GM12891 (cell line): ENCODE results near the gene SDF4.

Experiments
- DNase-seq: peaks from one replicate; pipeline ENCODE4 v3.0.0; 2011; ENCODE audit warnings: low spot score; ENCODE audit not compliant: insufficient read length
- FAIRE-seq: peaks from 2 replicates; lab custom pipeline; 2011; peaks lifted over from hg19 to GRCh38; lab: Jason Lieb, UNC
- PAX5 ChIP-seq: IDR thresholded peaks from 2 replicates; pipeline ENCODE4 v1.6.1; 2011; ENCODE audit warnings: low read length, moderate library complexity, mild to moderate bottlenecking; ENCODE audit not compliant: insufficient read depth, severe bottlenecking
- POLR2A ChIP-seq: IDR thresholded peaks from 2 replicates; pipeline ENCODE4 v1.6.1; 2011; ENCODE audit warnings: low read depth, low read length, control low read depth
- POLR2AphosphoS5 ChIP-seq: IDR thresholded peaks from 2 replicates; pipeline ENCODE4 v1.6.1; 2011; ENCODE audit warnings: low read depth, low read length, control low read depth
- POU2F2 ChIP-seq: IDR thresholded peaks from 2 replicates; pipeline ENCODE4 v1.6.1; 2011; ENCODE audit warnings: low read depth, mild to moderate bottlenecking, control low read depth, low read length, moderate library complexity
- SPI1 ChIP-seq: IDR thresholded peaks from 2 replicates; pipeline ENCODE4 v1.6.1; 2011; ENCODE audit warnings: low read depth, low read length, control low read depth
- TAF1 ChIP-seq: IDR thresholded peaks from 2 replicates; pipeline ENCODE4 v1.6.1; 2011; ENCODE audit warnings: low read depth, low read length, control low read depth

The SDF4 gene

DNA sequence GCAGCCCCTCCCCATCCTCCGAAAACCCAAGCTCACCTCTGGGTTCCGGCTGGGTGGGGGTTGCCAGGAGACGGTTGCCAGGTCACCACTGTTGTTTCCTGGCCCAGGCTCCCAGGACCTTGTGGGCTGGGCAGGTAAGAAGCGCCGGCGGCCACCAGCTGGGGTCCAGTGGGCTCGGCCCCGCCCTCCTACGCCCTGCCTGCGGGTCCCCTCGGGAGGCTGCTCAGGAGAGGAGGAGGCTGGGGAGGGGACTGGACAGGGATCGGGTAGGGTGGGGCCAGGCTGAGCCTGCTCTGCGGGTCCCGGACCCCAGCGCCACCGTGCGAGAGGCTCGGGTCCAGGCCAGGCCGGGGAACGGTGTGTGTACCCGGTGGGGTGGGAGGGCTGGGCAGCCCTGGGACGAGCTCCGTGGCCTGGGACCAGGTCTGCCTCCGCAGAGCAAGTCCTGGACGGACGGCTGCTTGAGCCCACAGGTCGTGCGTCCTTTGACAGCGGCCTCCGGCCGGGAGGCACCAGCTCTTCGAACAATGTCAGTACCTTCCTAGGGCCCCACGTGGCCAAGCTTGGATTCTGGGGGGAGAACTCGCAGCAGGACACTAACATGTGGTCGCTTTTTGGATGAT is 57.9 kb downstream of the SDF4 start, which contains the start of gene TTLL10:
TSS of gene TTLL10 (plus strand) at position 88 of the 623 bp plus-strand sequence. CDS start 5,336 bp downstream, outside the sequence.
- no peak for DNase-seq
- FAIRE-seq: no peak

DNA sequence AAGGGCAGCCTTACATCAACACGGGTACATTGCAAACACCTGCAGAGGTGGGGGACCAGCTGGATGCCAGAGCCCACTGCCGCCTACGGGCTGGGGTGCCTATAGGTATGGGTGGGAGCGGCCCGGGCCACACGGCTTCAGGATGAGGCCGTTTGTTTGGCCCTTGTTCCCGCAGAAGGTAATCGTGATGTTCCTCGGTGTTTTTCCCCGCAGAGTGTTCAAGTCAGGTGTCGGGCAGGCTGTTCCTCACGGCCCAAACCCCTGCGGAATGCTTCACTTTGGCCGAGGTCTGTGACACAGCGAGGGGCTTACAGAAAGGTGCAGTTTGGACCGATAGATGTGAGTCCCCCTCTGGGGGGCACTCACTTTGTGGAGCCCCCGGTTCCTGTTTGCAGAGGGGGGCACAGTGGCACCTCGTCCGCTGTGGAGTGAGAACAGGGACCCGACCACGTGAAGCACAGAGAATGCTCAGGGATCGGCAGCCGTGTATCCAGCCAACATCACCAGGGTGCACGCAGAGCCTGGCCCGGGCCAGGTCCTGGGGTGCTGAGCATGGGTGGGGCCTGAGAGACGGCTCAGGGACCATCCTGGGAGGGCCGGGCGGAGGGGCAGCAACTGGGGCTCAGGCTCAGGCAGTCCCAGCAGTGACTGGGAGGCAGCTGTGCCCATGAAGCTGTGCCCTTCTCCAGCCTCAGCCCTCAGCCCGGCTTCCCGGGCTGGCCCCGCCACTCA is 58.6 kb downstream of the SDF4 start:
- DNase-seq: no peak
- TF ChIP-seq SPI1 (no peak), POLR2A (no peak), TAF1 (no peak), POLR2AphosphoS5 (no peak), POU2F2 (no peak), PAX5 (no peak)
- no peak for FAIRE-seq

More for the DNA sequence above, 57.9 kb downstream of the SDF4 start, which contains the start of gene TTLL10:
- TF ChIP-seq POU2F2 (no peak), POLR2AphosphoS5 (no peak), POLR2A (no peak), SPI1 (no peak), PAX5 (no peak)

- FAIRE-seq (no peak), DNase-seq (no peak)
- TF ChIP-seq SPI1: no peak
- TF ChIP-seq PAX5: no peak
- no peak for TF ChIP-seq POU2F2
- TF ChIP-seq TAF1: no peak
- TF ChIP-seq POLR2AphosphoS5: no peak
- TF ChIP-seq POLR2A: no peak
Measured at GRCh38 chr1:1171546-1172340, 60.1 kb downstream of the SDF4 start.

DNA sequence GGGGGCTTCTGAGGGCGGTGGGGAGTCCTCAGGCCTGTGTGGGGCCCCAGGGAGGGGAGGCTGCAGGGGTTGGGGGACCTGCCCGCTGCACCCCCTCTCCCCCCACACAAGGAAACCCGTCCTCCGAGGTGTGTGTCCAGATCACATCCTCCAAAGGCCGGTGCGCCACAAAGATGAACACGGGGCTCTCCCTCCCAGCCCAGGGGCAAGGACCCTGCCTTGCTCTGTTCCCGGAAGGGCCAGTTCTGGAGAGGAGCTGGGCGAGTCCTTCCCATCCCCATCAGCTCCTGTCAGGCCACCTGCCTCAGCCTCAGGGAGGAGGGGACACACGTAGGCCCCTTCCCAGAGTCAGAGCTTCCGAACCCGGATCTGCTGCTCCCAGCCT is 60.6 kb downstream of the SDF4 start:
- no peak for FAIRE-seq
- no peak for DNase-seq
- TF ChIP-seq POU2F2 (no peak), POLR2AphosphoS5 (no peak), TAF1 (no peak), SPI1 (no peak), PAX5 (no peak), POLR2A (no peak)

- TF ChIP-seq POU2F2: no peak
- TF ChIP-seq POLR2AphosphoS5: no peak
- TF ChIP-seq POLR2A: no peak
- no peak for TF ChIP-seq TAF1
- TF ChIP-seq PAX5: no peak
- TF ChIP-seq SPI1: no peak
- DNase-seq (no peak), FAIRE-seq (no peak)
Measured at GRCh38 chr1:1170215-1171091, 61.3 kb downstream of the SDF4 start.

- TF ChIP-seq SPI1 (no peak), POU2F2 (no peak), PAX5 (no peak), POLR2A (no peak), TAF1 (no peak), POLR2AphosphoS5 (no peak)
- DNase-seq (no peak), FAIRE-seq (no peak)
Measured at GRCh38 chr1:1169429-1170214, 62.2 kb downstream of the SDF4 start.

- no peak for FAIRE-seq
- TF ChIP-seq POLR2A: no peak
- no peak for TF ChIP-seq PAX5
- no peak for TF ChIP-seq TAF1
- TF ChIP-seq POLR2AphosphoS5: no peak
- TF ChIP-seq POU2F2: no peak
- no peak for TF ChIP-seq SPI1
- no peak for DNase-seq
Measured at GRCh38 chr1:1168451-1169411, 63.1 kb downstream of the SDF4 start.
